Lower leg skin (tissue), 4 donors: ENCODE measurements around the gene DHX32. TPM values are rescaled to one million over a fixed set of nuclear protein-coding genes. Genes with fewer than 3 reads are reported as not detected.

ENCODE experiments used
- DNase-seq, 2 donors: peaks; one replicate each; pipeline ENCODE4 v3.0.0-alpha.2; 2019; ENCODE audit warnings: low spot score in 2 of 2
- H3K4me3 ChIP-seq: fragments of 200-600 bp; sonication (generic); 2 replicates; pipeline ENCODE4 v1.5.1; 2017; ENCODE audit warnings: mild to moderate bottlenecking, low read depth; ENCODE audit not compliant: poor library complexity, severe bottlenecking
- CTCF ChIP-seq, 3 donors: fragments of 450-650 bp; IDR thresholded peaks; one replicate each; pipeline ENCODE4 v1.5.1; 2016; ENCODE audit warnings: antibody characterized with exemption in 3 of 3, mild to moderate bottlenecking in 3 of 3, moderate library complexity in 2 of 3
- POLR2A ChIP-seq, 2 donors: fragments of 450-650 bp; IDR thresholded peaks; one replicate each; pipeline ENCODE4 v1.6.1; 2016 to 2017; ENCODE audit warnings: antibody characterized with exemption in 2 of 2, mild to moderate bottlenecking in 1 of 2, moderate library complexity in 1 of 2
- WGBS, 2 donors: methylation state at CpG; one replicate each; pipeline ENCODE4 v1.1.5; 2018; 5-methylcytosine and 5-hydroxymethylcytosine counted together
- intact Hi-C: fragments of 100-400 bp; cut with DNase I; formaldehyde crosslinking; loops from one replicate; pipeline ENCODE4 v1.15.0; 2023; ENCODE audit warnings: low total_unique reads
- total RNA-seq, 4 donors: library from RNA; depleted of rRNA; stranded (reverse); fragments of >200 nt; gene quantifications; one replicate each; pipeline ENCODE4 v1.1.0, GENCODE V29; 2016

The DHX32 gene
- total RNA-seq, 4 donors from 2014 or later = 43.4 to 68.2 (median 55.5) TPM

- TF ChIP-seq CTCF (IDR thresholded peaks at IDR 0.05) (no peak), POLR2A (IDR thresholded peaks at IDR 0.05) (no peak)
- no peak overlapping the region for H3K4me3 ChIP-seq
- 58 to 66% methylated on average over 3 of the region's 3 CpGs for WGBS, 2 donors
- DNase-seq = no peak
- intact Hi-C loops = no loop called here
Observed at GRCh38 chr10:125886914-125887512, 5.9 kb upstream of the DHX32 start.

GRCh38 chr10:125883211-125883610 is 2.1 kb upstream of the DHX32 start:
- no peak for TF ChIP-seq POLR2A (IDR thresholded peaks at IDR 0.05)
- TF ChIP-seq CTCF (IDR thresholded peaks at IDR 0.05) = no peak
- no peak for DNase-seq
- intact Hi-C loops = no loop called here
- no peak overlapping the region for H3K4me3 ChIP-seq
- 75 to 92% methylated on average over 3 of the region's 3 CpGs for whole genome bisulfite sequencing, 2 donors

GRCh38 chr10:125882596-125882995 is 1.5 kb upstream of the DHX32 start:
- H3K4me3 ChIP-seq = no peak overlapping the region
- intact Hi-C loops = no loop called here
- no peak for DNase-seq
- 83 to 87% methylated on average over 1 of the region's 1 CpG for WGBS, 2 donors
- no peak for TF ChIP-seq POLR2A (IDR thresholded peaks at IDR 0.05)
- no peak for TF ChIP-seq CTCF (IDR thresholded peaks at IDR 0.05)

GRCh38 chr10:125880719-125881118 is 373 bp downstream of the DHX32 start:
- intact Hi-C loops = no loop called here
- 80 to 87% methylated on average over 6 of the region's 6 CpGs for WGBS, 2 donors
- DNase-seq = no peak
- H3K4me3 ChIP-seq = no peak overlapping the region
- TF ChIP-seq CTCF (IDR thresholded peaks at IDR 0.05) (no peak), POLR2A (IDR thresholded peaks at IDR 0.05) (no peak)

- H3K4me3 ChIP-seq = no peak overlapping the region
- intact Hi-C loops = no loop called here
- WGBS, 2 donors = 87 to 90% methylated on average over 11 of the region's 11 CpGs
- TF ChIP-seq POLR2A (IDR thresholded peaks at IDR 0.05) (no peak), CTCF (IDR thresholded peaks at IDR 0.05) (no peak)
- no peak for DNase-seq
Observed at GRCh38 chr10:125878957-125879835, 1.9 kb downstream of the DHX32 start.
